GM21360 (cell line): ENCODE data around the gene PRPF40A.

Experiments
- ATAC-seq: cut with Tn5 transposase; IDR thresholded peaks from one replicate; pipeline ENCODE4 v1.9.1; 2021; ENCODE audit warnings: mild to moderate bottlenecking, moderate library complexity; ENCODE audit not compliant: unreplicated experiment

Gene PRPF40A

DNA sequence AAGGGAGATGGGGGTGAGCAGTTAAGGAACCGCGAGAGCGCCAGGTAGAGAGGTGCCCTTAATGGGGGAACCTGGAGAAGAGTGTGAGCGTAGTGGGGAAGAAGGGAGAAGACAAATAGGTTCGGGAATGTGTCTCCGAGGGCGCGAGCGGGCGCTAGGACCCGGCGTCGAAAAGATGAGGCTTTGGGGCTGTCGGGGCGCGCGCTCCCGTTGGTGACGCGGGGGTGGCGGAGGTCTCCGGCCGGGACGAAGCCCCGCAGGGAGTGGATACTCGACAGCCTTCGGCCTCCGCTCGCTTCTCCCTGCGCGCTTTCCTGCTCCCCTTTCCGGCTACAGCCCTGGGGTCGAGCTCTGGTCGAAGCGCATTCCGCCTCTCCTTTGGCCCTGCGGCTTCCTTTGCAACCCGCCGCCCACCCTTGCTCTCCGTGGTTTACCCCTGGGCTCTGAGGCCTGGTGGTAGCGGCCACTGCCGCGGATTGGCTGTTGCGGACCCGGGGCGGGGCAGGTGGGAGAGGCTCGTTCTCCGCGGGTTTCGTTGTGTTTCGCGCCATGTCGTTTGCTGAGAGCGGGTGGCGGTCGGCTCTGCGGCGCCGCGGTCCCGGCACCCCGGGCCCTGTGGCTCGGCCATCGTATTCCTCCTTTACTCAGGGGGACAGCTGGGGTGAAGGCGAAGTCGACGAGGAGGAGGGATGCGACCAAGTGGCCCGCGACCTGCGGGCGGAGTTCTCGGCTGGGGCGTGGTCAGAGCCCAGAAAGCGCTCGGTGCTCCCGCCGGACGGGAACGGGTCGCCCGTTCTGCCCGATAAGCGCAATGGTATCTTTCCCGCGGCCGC is 1.0 kb upstream of the PRPF40A start, which contains the start of gene ARL6IP6:
TSS of gene ARL6IP6 (plus strand) at position 545 of the 833 bp plus-strand sequence. CDS start at position 550, 5 bp downstream.
- peak; percentile 62 for ATAC-seq

DNA sequence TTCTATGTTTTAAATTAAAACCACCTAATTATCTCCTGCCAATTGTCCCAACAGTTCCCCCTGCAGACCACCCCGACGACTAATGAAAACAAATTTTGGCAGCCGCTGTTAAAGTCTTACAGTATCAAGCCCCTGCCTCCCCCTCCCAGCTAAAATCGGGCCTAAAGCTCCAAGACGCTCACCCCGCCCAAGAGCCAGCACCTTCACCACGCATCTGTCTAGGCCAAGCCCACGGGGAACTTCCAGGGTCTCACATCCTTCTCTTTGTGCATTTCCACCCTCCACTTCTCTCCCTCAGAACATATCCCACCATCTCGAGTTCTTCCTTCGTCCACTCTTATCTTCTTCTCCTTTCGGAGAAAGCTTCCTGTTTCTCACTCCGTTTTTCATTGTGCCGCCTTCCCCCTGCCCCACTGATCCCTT is 445 bp downstream of the PRPF40A start:
- no peak for ATAC-seq

DNA sequence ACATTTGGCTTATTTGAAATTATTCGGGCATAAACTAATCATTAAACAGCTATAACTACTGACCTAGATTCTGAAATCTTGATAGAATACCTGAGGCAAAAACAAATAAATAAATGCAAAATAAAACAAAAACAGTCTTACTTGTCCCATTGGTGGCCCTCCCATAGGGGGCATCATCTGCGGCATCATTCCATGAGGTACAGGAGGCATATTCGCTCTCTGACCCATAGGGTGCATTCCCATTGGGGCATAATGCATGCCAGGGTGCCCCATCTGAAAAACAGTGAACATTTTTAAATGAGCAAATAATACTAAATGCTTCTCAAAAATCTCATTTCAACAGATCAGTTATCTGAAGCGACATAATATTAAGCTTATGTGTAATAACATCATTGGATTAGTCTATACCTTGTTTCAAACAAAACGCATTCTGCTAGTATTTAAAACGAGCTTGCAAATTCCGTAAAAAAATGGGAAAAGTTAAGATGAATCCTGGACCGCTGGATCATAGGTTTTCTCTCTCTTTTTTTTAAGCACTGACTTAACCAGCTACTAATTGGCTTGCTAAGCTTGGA is 1.3 kb downstream of the PRPF40A start:
- ATAC-seq, result no peak

DNA sequence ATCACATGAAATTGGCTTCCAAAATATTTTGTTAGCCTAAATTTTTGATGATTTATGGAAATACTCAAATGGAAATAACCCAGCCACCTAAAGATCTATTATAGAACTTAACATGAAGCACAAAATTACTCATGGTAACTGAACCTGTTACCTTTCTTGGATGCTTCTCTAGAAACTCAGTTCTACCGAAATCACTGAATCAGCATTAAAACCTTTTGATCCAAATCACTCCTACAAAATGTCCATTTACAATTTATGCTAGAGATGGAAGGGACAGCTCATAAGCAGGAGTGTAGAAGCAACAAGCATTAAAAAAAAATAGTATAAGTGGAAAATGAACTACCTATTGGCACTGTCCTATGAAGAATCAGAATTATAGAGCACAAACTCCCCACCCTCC is 2.1 kb downstream of the PRPF40A start:
- ATAC-seq, result no peak

DNA sequence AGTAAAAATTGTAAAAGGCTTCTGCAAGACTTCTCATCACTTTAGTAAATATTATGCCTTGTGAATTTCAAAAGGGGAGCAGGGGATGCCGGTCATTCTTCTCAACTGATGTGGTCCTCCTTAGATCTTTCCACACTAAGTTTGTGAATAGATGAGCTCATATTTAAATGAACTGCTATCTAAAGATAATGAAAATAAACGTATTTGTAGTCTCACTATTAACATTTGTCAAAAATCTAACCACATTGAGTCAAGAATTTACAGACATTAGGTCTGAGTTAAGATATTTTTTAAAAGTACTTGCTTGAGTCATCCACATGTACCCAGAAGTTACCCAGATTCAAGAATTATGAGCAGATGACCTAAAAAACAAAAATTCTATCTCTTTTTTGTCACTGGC is 6.5 kb downstream of the PRPF40A start:
- no peak for ATAC-seq

DNA sequence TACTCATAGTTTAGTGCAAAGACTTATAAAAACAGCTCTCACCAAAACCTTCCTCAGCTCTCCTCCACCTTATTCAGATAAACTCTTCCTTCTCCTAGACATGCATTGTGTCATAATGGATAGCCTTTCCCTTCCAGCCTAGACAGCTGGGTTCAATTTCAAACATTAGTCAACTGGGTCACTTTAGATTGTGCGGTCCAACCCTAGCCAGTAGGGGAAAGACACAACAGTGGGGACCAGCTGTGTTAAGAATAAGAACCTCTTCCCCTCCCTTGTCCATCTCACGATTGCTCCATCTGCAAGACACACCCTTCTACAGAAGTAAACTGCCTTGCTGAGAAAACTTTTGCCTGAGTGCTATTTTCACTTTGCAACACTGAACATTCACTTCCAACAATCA is 8.5 kb downstream of the PRPF40A start:
- ATAC-seq, result no peak

DNA sequence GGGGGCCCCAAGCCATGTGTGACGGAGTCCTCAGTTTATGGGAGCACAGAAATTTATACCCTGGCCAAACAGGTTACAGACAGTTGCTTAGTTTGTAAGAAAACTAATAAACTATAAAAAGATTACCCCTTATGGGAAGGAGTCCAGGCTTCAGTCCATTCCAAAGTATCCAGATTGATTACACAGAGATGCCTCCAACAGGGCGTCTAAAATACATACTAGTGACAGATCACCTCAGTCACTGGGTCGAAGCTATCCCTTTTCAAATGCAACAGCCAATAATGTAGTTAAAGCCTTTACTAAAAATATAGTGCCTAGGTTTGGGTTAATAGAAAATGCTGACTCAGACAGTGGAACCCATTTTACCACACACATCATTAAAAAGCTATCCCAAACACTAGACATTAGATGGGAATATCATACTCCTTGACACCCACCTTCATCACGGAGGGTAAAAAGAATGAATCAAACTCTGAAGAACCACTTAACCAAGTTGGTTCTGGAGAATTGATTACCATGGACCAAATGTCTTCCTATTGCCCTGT is 10.7 kb downstream of the PRPF40A start:
- ATAC-seq, result no peak

DNA sequence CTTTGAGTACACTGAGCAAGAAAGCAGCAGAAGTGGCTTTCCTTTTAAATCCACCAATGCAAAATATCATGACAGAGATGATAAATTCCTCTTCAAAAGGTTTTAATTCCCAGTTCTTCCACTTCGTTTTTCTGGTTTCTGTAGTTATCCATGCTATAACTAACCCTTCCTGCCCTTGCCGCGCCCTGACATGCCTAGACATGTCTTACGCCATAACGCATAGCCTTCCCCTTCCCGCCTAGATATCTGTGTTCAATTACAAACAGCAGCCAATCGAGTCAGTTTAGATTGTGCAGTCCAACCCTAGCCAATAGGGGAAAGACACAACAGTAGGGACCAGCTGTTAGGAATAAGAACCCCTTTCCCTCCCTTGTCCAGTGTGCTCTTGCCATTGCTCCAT is 16.1 kb downstream of the PRPF40A start:
- no peak for ATAC-seq

DNA sequence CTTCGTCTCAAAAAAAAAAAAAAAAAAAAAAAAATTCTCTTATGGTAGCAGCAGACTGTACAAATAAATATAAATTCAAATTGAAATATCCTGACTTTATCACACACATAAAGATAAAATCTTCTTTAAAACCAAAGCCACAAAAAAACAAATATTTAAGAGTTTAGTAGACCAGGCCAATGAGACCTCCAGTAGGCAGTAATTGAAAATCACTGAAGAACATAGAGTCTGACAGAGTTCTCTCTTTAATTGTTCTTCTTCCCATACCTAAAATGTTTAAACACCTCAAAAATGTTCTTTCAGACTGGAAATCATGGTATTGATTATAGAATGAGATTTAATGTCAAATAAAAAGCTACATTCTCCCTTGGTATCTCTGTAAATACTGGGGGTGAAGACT is 20.8 kb downstream of the PRPF40A start:
- no peak for ATAC-seq

DNA sequence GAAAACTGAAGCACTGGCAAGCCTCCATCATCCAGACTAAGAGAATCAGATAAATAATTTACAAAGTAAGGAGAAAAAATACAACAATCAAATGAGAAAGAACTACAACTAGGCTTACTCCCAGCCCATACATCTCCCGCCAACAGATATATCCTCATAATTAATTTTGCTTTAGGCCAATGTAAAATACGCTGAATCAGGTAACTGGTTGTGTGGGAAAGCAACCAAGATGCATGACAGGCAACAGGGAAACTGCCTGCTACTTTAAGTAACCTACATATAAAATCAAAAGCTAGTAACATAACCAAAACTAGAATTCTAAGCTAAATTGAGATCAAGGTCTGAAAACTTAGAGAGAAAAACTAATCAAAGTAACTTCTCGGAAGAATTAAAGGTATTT is 21.5 kb downstream of the PRPF40A start:
- no peak for ATAC-seq

DNA sequence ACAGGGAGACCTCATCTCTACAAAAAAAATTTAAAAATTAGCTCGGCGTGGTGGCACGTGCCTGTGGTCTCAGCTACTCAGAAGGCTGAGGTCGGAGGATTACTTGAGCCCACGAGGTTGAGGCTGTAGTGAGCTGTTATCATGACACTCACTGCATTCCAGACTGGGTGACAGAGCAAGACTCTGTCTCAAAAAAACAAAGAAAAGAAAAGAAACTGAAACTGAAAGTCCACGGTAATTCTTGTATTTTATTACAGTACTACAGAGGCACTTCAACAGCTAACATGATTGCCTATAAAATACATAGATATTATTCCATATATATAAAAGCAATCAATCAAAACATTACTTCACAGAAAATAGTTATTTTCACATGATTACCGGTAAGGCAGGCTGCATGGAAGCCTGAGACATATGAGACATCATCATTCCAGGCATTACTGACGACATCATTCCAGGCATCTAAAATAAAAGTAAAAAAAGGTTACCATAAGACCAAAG is 23.1 kb downstream of the PRPF40A start:
- ATAC-seq, result peak; percentile 46

DNA sequence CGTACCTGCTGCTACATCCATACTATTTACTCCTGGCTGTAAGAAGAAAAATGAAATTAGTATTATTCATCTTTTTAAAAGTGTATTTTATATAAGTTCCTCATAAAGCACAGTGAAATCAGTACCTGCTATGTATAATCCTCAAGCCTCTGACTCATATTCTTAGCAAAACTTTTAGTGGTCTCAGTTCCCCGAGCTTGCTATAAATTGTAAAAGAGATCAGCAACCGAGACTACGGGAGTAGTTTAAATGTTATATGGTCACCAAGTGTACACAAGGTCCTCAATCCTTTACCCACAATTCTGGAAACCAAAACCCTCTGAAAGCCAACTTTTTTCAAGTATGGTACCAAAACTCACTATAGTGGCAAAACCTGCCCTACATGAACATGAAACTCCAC is 24.2 kb downstream of the PRPF40A start:
- peak; percentile 94 for ATAC-seq

DNA sequence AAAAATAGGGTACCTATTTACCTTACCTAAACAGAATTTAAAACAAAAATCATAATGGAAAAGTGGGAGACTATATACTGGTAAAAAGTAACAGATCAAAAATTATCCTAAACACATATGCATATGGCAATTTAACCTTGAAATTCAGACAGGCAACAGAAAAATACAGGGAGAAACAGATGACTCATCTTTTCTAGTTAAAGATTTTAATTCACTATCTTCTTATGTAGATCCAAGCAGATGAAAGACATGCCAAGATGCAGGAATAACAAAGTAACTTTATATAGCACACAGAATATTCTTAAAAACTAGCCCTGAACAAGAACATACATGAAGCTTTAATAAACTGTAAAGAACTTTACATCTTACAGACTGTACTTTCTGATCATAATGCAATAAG is 30.9 kb downstream of the PRPF40A start:
- no peak for ATAC-seq

DNA sequence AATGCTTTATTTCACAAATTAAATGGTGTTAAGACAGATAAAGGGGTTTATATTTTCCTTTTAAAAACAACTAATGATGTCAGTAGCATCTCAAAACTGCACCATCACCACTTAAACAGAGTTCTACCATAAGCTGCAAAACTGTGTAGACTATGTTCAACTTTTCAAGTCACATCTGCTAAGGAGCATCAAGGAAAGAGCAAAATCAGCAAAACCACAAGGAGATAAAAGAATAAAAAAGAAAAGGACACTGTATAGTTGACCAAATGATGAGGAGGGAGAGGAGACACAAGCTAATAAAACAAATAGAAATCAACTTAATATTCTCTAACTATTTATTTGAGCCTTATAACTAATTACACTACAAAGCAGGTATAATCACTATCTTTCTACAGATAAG is 33.9 kb downstream of the PRPF40A start:
- ATAC-seq, result no peak

DNA sequence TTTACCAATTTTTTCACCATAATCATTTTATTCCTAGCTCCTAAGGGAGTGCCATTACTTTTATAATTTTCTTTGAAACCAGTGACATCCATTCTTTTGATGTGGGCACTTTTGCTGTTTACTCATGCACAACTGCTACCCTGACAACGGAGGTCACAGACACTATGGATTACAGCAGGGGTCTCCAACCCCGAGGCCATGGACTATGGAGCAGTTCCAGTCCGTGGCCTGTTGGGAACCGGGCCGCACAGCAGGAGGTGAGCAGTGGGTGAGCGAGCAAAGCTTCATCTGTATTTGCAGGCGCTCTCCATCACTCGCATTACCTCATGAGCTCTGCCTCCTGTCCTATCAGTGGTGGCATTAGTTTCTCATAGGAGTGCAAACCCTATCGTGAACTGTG is 34.6 kb downstream of the PRPF40A start:
- ATAC-seq, result no peak

DNA sequence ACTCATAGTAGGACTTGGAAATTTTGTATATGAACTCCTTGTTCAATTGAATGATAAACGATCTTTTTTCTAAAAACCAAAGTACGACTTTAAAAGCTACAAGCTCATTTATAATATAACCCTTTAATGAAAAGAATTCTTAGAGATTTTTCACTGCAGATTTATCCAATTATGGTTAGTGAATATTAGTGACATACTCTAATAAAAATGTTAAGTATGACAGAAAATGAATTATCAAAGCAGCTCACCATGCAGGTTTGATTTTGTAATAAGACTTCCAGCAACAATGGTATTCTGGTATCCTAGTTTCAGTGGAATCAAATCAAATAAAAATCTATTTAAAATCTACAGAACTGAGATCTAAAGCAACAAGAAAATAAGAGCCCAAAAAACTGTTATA is 38.5 kb downstream of the PRPF40A start:
- no peak for ATAC-seq

DNA sequence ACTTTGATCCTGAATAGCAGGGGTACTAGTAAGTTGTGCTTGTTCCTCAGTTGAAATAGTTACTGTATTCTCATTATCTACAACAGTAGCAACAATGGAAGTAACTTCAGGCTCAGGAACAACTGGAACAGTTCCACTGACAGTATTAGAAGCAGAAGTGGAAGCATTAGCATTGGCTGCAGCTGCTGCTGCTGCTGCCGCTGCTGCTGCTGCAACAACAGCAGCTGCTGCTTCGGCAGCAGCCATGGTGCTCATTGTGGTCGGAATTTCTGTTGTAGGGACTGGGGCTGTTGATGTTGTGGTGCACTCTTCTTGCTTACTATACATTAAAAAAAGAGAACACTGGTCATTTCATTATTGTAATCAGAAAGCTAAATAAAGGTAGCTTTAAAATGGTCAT is 40.8 kb downstream of the PRPF40A start:
- ATAC-seq, result no peak

DNA sequence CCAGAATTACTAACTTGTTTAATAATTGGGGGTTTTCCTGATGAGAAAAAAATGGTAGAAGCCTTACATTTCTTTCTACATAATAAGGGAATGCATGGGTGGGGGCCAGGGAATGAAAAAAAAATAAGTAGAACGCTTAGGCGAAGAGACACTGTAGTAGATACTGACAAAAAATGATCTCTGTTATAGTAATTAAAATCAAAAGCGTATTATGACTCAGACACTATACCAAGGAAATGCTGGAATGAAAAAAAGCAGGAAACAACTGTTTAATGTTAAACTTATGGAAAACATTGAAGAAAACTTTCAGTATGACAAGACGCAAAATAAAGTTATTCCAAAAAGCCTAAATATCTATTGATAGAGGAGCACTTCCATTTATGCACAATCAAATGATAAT is 42.9 kb downstream of the PRPF40A start:
- ATAC-seq, result no peak

DNA sequence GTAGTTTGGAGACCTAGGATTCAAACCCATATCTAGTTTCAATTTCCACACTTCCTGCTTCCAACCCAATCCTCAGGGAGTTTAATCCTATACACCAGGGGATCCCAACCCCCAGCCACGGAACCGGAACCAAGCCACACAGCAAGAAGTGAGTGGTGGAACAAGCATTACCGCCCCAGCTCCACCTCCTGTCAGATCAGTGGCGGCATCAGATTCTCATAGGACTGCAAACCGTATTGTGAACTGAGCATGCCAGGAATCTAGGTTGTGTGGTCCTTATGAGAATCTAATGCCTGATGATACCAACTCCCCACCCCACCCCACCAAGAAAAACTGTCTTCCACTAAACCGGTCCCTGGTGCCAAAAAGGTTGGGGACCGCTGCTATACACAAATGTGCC is 52.5 kb downstream of the PRPF40A start:
- no peak for ATAC-seq

DNA sequence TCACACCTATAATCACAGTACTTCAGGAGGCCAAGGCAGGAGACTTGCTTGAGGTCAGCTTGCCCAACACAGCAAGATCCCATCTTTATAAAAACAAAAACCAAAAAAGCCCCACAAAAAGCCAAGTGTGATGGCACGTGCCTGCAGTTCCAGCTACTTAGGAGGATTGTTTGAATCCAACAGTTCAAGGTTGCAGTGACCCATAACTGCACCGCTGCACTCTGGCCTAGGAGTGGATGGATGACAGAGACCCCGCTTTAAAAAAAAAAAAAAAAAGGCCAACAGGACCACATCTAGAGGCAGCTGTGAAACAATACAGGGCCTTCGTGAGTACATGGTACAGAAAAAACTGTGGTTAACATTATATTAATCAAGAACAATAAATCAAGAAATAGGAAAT is 56.2 kb downstream of the PRPF40A start:
- ATAC-seq, result no peak

DNA sequence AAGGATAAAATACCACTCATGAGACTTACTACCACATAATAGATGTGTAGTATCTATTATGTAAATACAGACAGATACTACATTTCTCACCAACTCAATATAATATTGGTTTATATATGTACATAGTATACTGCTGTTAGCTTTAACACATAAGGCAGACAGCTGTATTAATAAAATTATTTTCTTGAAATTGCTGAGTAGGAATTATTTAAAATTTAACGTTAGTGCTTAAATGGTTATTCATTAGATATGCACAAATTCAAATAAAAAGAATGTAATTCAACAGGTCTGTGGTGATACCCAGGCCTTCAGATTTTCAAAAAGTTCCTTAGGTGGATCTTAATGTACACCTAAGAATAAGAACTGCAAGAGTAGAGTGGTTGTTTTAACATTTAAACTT is 59.0 kb downstream of the PRPF40A start:
- no peak for ATAC-seq

DNA sequence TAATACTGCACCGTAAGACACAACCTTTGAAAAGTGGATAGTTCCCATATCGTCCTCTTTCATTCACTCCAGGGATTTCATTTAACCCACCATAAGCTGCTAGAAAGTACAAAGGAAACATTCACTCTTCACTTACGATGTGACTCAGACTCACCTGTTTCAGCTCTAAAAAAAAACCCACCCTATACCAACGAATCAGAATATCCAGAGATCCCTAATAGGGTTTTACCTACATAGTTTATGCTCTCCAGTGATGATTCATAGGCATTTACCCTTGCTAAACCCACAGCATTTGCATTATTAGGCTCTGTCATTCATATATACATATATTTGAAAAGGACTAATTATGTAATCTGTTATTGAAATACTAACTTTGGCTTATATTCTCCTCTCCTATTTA is 60.2 kb downstream of the PRPF40A start:
- peak; percentile 64 for ATAC-seq
